Fibroblast of the aortic adventitia (primary cell): Measurements from ENCODE around the gene PLEKHA7. TPM values are rescaled to one million over a fixed set of nuclear protein-coding genes. Genes with fewer than 3 reads are reported as not detected.
"Not testable (repeated sequence)": the region's sequence is repeated elsewhere in the genome, so short reads cannot be mapped to it uniquely, and the experiment has no call there.

ENCODE experiments used
- DNase-seq: peaks from one replicate; pipeline ENCODE4 v3.0.0-alpha.2; 2010; ENCODE audit warnings: low read depth
- H3K4me3 ChIP-seq: 2 replicates; pipeline ENCODE4 v1.5.1; 2011; ENCODE audit warnings: low read depth, mild to moderate bottlenecking, control low read depth, low read length, moderate library complexity
- total RNA-seq: library from RNA; depleted of rRNA; stranded (reverse); fragments of >200 nt; gene quantifications from 2 replicates; pipeline ENCODE4 v1.2.3, GENCODE V29; 2012; ENCODE audit warnings: low replicate concordance
- TF ChIP-seq, protein P1 (sequence below): IDR thresholded peaks from 2 replicates; pipeline ENCODE4 v1.5.1; 2011; ENCODE audit warnings: mild to moderate bottlenecking, low read length, control low read depth, inconsistent platforms; ENCODE audit not compliant: insufficient read depth

Gene PLEKHA7
- total RNA-seq, 1 donor = 0.09 TPM

- TF ChIP-seq, protein P1, sequence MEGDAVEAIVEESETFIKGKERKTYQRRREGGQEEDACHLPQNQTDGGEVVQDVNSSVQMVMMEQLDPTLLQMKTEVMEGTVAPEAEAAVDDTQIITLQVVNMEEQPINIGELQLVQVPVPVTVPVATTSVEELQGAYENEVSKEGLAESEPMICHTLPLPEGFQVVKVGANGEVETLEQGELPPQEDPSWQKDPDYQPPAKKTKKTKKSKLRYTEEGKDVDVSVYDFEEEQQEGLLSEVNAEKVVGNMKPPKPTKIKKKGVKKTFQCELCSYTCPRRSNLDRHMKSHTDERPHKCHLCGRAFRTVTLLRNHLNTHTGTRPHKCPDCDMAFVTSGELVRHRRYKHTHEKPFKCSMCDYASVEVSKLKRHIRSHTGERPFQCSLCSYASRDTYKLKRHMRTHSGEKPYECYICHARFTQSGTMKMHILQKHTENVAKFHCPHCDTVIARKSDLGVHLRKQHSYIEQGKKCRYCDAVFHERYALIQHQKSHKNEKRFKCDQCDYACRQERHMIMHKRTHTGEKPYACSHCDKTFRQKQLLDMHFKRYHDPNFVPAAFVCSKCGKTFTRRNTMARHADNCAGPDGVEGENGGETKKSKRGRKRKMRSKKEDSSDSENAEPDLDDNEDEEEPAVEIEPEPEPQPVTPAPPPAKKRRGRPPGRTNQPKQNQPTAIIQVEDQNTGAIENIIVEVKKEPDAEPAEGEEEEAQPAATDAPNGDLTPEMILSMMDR = no peak
- DNase-seq = no peak
- H3K4me3 ChIP-seq = no peak overlapping the region
Observed at GRCh38 chr11:16893456-16894066, 120.7 kb downstream of the PLEKHA7 start.

DNA sequence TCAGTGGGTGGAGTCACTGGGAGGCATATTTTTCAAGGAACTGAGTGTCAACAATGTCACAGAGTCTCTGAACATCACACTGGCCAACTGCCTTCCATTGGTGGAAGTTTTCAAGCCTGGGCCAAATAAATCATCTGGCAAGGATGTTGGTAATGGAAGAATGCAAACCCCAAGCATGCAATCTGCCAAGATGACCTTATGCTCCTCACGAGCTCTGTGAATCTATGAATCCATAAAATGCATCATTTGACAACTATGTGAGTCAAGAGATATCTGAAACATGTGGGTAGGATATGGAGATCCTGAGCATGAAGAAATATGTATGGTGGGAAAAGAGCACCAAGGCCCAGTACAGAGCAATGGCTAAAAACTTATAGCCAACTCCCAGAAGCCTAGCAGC, 122.2 kb downstream of the PLEKHA7 start:
- DNase-seq = peak; percentile 42

GRCh38 chr11:16891165-16891564, 123.0 kb downstream of the PLEKHA7 start:
- H3K4me3 ChIP-seq = no peak overlapping the region
- no peak for DNase-seq
- TF ChIP-seq, protein P1 = no peak

More for the DNA sequence above, 122.2 kb downstream of the PLEKHA7 start:
- TF ChIP-seq, protein P1 = no peak
- no peak overlapping the region for H3K4me3 ChIP-seq

DNA sequence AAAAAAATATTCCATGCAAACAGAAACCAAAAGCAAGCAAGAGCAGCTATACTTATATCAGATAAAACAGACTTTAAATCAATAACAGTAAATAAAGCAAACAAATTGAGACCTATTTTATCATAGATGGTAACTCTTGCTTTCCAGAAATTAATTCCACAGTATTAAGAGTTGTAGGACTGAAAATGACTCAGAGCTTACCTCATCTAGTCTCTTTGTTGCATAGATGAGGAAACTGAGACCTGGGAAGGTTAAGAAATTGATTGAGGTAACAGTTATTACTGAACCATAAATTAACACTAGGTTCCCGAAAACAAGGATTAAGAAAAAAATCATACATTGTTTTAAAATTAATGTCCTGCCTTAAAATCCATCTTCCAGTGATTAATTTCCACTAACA, 123.8 kb downstream of the PLEKHA7 start:
- TF ChIP-seq, protein P1 = no peak
- no peak for DNase-seq

DNA sequence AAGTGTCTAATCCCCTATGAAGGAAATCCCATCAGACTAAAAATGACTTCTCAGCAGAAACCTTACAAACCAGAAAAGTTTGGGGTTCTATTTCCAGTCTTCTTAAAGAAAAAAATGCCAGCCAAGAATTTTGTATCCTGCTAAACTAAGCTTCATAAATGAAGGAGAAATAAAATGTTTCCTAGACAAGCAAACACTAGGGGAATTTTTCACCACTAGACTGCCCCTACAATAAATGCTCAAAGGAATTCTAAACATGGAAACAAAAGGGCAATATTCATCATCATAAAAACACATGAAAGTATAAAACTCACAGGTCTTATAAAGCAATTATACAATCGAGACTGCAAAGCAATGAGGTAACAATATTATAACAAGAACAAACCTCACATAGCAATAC, 124.3 kb downstream of the PLEKHA7 start:
- DNase-seq = no peak
- H3K4me3 ChIP-seq = no peak overlapping the region
- TF ChIP-seq, protein P1 = no peak

More for the DNA sequence above, 123.8 kb downstream of the PLEKHA7 start:
- H3K4me3 ChIP-seq = no peak overlapping the region

DNA sequence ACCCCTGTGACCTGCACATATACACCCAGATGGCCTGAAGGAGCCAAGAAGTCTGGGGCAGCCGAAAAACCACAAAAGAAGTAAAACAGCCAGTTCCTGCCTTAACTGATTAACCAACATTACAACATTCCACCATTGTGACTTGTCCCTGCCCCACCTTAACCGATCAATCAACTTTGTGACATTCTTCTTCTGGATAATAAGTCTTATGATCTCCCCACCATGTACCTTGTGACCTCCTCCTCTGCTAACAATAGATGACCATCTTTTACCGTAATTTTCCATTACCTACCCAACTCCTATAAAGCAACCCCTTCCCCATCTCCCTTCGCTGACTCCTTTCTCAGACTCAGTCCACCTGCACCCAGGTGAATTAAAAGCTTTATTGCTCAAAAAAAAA, 125.2 kb downstream of the PLEKHA7 start:
- DNase-seq, H3K4me3 ChIP-seq: not testable (repeated sequence)

- DNase-seq, H3K4me3 ChIP-seq: not testable (repeated sequence)
Observed at GRCh38 chr11:16887887-16888286, 126.3 kb downstream of the PLEKHA7 start.

DNA sequence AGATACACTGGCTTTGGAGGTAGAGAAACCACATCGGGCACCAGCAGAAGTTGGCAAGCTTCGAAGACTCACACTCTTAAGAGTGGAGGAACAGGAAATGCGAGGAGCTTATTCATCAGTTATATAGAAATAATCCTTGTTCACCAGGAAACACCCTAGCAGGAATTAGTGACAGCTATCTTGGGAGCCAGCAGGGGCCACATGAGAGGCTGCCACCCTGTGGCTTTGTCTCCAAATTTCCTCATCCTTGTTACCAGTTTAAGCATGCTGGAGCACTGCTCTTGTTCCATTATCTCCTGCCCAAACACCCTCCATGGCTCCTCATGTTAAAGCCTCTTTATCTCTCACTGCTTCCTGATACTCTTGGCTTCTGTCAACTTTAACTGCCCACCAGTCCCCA, 131.0 kb downstream of the PLEKHA7 start:
- TF ChIP-seq, protein P1 = no peak
- no peak overlapping the region for H3K4me3 ChIP-seq
- DNase-seq = no peak
